Stomach (tissue), 9 donors: ENCODE results near the gene VWA8. TPM values are rescaled to one million over a fixed set of nuclear protein-coding genes. Genes with fewer than 3 reads are reported as not detected.

ENCODE experiments used
- DNase-seq, 2 donors: peaks; one replicate each; pipeline versions ENCODE4 v3.0.0 to v3.0.0-alpha.2; 2013 to 2019
- H3K27ac ChIP-seq, 5 donors: fragments of 200-600 bp in 4 of 5; sonication (generic) in 4 of 5; one replicate each; pipeline ENCODE4 v1.5.1; 2013 to 2019; ENCODE audit warnings: mild to moderate bottlenecking in 1 of 5, moderate library complexity in 1 of 5
- H3K27me3 ChIP-seq, 3 donors: fragments of 200-600 bp; sonication (generic); one replicate each; pipeline ENCODE4 v1.5.1; 2017 to 2019; ENCODE audit warnings: mixed run types in 1 of 3
- H3K36me3 ChIP-seq, 4 donors: fragments of 200-600 bp; sonication (generic); 1 replicate in 3 of 4; 2 replicates in 1 of 4; pipeline ENCODE4 v1.5.1; 2016 to 2019
- H3K4me1 ChIP-seq, 4 donors: fragments of 200-600 bp; sonication (generic); one replicate each; pipeline ENCODE4 v1.5.1; 2016 to 2019
- H3K4me3 ChIP-seq, 4 donors: fragments of 200-600 bp; sonication (generic) in 3 of 4; one replicate each; pipeline ENCODE4 v1.5.1; 2016 to 2019; ENCODE audit warnings: mild to moderate bottlenecking in 1 of 4
- H3K9me3 ChIP-seq, 4 donors: fragments of 200-600 bp; sonication (generic); one replicate each; pipeline ENCODE4 v1.5.1; 2016 to 2019
- EP300 ChIP-seq: sonication (generic); formaldehyde crosslinking; IDR thresholded peaks from one replicate; pipeline ENCODE4 v1.6.1; 2017; ENCODE audit warnings: antibody characterized with exemption
- POLR2A ChIP-seq, 4 donors: fragments of 450-650 bp; IDR thresholded peaks; one replicate each; pipeline ENCODE4 v1.6.1; 2016; ENCODE audit warnings: antibody characterized with exemption in 4 of 4, control low read depth in 2 of 4, mild to moderate bottlenecking in 1 of 4, moderate library complexity in 1 of 4
- POLR2AphosphoS5 ChIP-seq, 3 donors: sonication (generic); formaldehyde crosslinking; IDR thresholded peaks; one replicate each; pipeline ENCODE4 v1.6.1; 2016; ENCODE audit warnings: antibody characterized with exemption in 3 of 3
- WGBS, 5 donors: extraction: QIAGEN DNeasy Blood & Tissue Kit in 3 of 5; methylation state at CpG; one replicate each; pipeline versions ENCODE4 v1.1.5 to v1.1.7; 2013 to 2018; 5-methylcytosine and 5-hydroxymethylcytosine counted together
- intact Hi-C: fragments of 100-400 bp; cut with DNase I; formaldehyde crosslinking; loops from one replicate; pipeline ENCODE4 v1.15.1; 2023; ENCODE audit warnings: low total_unique reads
- polyA plus RNA-seq, 3 donors: library from polyadenylated mRNA; stranded (reverse); fragments of 200-250 nt; gene quantifications; one replicate each; pipeline ENCODE4 v1.2.3, GENCODE V29; 2013
- total RNA-seq, 5 donors: library from RNA; depleted of rRNA; stranded (reverse); fragments of >200 nt; gene quantifications; one replicate each; pipeline versions ENCODE4 v1.1.0 to v1.2.3, GENCODE V29; 2014 to 2016
- TF ChIP-seq, protein P1 (sequence below), 7 experiments: fragments of 450-650 bp in 4 of 7; fragments of 200-600 bp in 3 of 7; sonication (generic) in 3 of 7; IDR thresholded peaks; one replicate each; pipeline ENCODE4 v1.5.1; 2016 to 2019; ENCODE audit warnings: antibody characterized with exemption in 7 of 7, control low read depth in 2 of 7, mild to moderate bottlenecking in 1 of 7
- donor health status: healthy with polysubstance abuse.
- donor health status: Bipolar disorder and iron deficiency.
- donor health status: healthy.

VWA8 gene
- total and polyA plus RNA-seq, 8 donors: 3.3 to 99.2 (median 25.4) TPM

DNA sequence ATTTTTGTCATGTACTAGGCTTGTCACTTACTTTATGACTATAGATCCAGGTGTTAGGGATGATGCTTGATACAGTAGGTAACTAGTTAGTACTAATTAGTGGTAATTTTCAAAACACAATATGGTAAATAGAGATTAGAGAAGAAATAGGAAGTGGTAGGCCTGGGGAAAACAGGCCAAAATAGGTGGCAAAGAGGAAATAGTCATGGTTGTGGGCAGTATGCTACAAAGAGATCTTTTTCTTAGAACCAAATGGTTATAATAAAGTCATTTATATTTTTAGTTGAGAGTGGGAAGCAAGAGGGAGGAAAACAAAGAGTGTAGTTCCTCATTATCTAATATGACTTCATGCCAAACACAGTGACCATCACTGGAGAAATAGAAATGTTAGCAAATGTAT lies 9.1 kb upstream of the VWA8 start:
- H3K27me3 ChIP-seq: no peaks in the 10 kb centered on the region
- H3K4me3 ChIP-seq: no peak overlapping the region
- TF ChIP-seq POLR2AphosphoS5 (IDR thresholded peaks at IDR 0.05): no peak
- no peak for TF ChIP-seq POLR2A (IDR thresholded peaks at IDR 0.05)
- TF ChIP-seq, protein P1, sequence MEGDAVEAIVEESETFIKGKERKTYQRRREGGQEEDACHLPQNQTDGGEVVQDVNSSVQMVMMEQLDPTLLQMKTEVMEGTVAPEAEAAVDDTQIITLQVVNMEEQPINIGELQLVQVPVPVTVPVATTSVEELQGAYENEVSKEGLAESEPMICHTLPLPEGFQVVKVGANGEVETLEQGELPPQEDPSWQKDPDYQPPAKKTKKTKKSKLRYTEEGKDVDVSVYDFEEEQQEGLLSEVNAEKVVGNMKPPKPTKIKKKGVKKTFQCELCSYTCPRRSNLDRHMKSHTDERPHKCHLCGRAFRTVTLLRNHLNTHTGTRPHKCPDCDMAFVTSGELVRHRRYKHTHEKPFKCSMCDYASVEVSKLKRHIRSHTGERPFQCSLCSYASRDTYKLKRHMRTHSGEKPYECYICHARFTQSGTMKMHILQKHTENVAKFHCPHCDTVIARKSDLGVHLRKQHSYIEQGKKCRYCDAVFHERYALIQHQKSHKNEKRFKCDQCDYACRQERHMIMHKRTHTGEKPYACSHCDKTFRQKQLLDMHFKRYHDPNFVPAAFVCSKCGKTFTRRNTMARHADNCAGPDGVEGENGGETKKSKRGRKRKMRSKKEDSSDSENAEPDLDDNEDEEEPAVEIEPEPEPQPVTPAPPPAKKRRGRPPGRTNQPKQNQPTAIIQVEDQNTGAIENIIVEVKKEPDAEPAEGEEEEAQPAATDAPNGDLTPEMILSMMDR (IDR thresholded peaks at IDR 0.05): no peak
- no peak for TF ChIP-seq EP300
- no peaks in the 10 kb centered on the region for H3K4me1 ChIP-seq
- intact Hi-C loops: no loop called here
- H3K27ac ChIP-seq: no peak overlapping the region
- H3K9me3 ChIP-seq: no peaks in the 10 kb centered on the region
- no peak for DNase-seq
- no peaks in the 10 kb centered on the region for H3K36me3 ChIP-seq

DNA sequence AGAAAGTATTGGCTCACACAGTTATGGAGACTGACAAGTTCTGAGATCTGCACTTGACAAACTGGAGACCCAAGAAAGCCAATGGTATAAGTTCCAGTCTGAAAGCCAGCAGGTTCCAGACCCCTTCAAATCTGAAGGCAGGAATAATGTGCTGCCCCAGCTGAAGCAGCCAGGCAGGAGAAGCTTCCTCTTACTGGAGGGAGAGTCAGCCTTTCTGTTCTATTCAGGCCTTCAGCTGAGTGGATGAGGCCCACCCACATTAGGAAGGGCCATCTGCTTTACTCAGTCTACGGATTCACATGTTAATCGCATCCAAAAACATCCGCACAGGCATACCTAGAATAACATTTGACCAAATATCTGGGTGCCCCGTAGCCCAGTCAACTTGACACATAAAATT lies 8.2 kb upstream of the VWA8 start:
- Histone ChIP-seq H3K27me3 (no peaks in the 10 kb centered on the region), H3K36me3 (no peaks in the 10 kb centered on the region), H3K4me3 (no peak overlapping the region), H3K9me3 (no peaks in the 10 kb centered on the region), H3K4me1 (no peaks in the 10 kb centered on the region), H3K27ac (no peak overlapping the region)
- intact Hi-C loops: no loop called here
- TF ChIP-seq POLR2AphosphoS5 (IDR thresholded peaks at IDR 0.05): no peak
- TF ChIP-seq POLR2A (IDR thresholded peaks at IDR 0.05): no peak
- TF ChIP-seq, protein P1 (IDR thresholded peaks at IDR 0.05): no peak
- no peak for TF ChIP-seq EP300
- DNase-seq: no peak
- WGBS, 5 donors: 83 to 99% (median 97%) methylated on average over 4 of the region's 4 CpGs

DNA sequence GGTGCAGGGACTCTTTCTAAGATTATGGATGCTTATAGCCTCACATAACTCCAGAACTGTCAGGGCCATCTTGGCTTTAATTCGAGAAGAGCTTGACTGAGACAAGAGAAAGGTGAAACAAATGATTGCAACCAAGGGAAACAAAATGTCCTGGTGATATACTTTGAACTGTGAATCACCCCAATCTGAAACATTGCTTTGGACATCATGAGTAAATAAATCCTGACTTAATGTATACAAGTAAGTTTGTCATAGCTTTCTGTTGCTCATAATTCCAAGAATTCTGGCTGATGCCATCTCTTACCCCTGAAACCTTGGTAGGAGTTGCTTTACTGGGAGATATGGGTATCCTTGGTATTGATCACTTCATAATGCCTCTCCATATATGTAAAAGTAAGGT lies 5.8 kb upstream of the VWA8 start:
- TF ChIP-seq POLR2AphosphoS5 (IDR thresholded peaks at IDR 0.05) (no peak), EP300 (no peak), POLR2A (IDR thresholded peaks at IDR 0.05) (no peak)
- TF ChIP-seq, protein P1 (IDR thresholded peaks at IDR 0.05): no peak
- Histone ChIP-seq H3K27me3 (no peaks in the 10 kb centered on the region), H3K36me3 (no peaks in the 10 kb centered on the region), H3K9me3 (no peaks in the 10 kb centered on the region), H3K27ac (no peak overlapping the region), H3K4me1 (peaks cover 0 to 5% (median 3%) of the 10 kb centered on the region in 4 donors), H3K4me3 (no peak overlapping the region)
- 76 to 95% (median 89%) methylated on average over 1 of the region's 1 CpG for WGBS, 5 donors
- intact Hi-C loops: no loop called here
- DNase-seq: no peak

DNA sequence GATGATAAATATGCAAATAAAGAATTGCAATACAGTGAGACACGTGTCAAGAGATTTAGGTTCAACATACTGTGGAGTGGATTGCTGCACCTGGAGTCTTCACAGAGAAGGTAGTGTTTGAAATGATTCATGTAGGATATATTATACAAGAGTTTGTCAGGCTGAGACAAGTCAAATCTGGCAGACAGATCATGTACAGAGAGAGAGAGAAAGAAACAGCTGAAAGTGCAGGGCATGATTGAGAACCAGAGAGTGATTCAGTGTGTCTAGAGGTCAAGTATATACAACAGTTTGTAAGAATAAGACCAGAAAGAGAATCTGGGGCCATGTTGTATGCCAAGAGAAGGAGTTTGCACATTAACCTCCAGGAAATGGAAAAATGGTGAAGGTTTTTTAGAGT lies 2.1 kb upstream of the VWA8 start:
- no peaks in the 10 kb centered on the region for H3K27me3 ChIP-seq
- intact Hi-C loops: no loop called here
- no peak for DNase-seq
- H3K4me3 ChIP-seq: no peak overlapping the region
- no peaks in the 10 kb centered on the region for H3K9me3 ChIP-seq
- TF ChIP-seq, protein P1 (IDR thresholded peaks at IDR 0.05): no peak
- TF ChIP-seq POLR2AphosphoS5 (IDR thresholded peaks at IDR 0.05) (no peak), POLR2A (IDR thresholded peaks at IDR 0.05) (no peak), EP300 (no peak)
- H3K36me3 ChIP-seq: no peaks in the 10 kb centered on the region
- peaks cover 4 to 31% (median 20%) of the 10 kb centered on the region in 4 donors for H3K4me1 ChIP-seq
- H3K27ac ChIP-seq: no peak overlapping the region
- 70 to 83% (median 73%) methylated on average over 1 of the region's 1 CpG for WGBS, 5 donors
